Measurements from ENCODE around the gene BET1. TPM values are rescaled to one million over a fixed set of nuclear protein-coding genes. Genes with fewer than 3 reads are reported as not detected.

The BET1 gene
- total RNA-seq, 1 experiment from 2014 or later, result 21.4 TPM

DNA sequence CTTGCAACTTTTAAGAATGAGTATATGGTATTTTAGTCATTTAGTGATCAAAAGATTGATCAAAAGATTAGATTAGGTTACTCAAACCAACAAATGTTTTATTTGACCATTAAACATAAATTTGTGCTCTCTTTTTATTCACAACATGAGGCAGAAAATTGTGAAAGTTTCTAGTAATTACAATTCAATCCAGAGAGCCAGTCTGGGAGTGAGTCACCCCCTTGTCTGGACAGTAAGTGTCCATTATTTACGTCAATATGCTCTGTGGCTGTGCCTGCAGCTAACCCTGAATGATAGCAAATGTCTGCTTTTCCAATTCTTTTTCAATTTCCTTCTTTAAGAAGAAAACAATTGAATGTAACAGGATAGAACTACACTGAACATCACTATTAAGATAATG, 54.7 kb downstream of the BET1 start:
- TF ChIP-seq, protein P1, sequence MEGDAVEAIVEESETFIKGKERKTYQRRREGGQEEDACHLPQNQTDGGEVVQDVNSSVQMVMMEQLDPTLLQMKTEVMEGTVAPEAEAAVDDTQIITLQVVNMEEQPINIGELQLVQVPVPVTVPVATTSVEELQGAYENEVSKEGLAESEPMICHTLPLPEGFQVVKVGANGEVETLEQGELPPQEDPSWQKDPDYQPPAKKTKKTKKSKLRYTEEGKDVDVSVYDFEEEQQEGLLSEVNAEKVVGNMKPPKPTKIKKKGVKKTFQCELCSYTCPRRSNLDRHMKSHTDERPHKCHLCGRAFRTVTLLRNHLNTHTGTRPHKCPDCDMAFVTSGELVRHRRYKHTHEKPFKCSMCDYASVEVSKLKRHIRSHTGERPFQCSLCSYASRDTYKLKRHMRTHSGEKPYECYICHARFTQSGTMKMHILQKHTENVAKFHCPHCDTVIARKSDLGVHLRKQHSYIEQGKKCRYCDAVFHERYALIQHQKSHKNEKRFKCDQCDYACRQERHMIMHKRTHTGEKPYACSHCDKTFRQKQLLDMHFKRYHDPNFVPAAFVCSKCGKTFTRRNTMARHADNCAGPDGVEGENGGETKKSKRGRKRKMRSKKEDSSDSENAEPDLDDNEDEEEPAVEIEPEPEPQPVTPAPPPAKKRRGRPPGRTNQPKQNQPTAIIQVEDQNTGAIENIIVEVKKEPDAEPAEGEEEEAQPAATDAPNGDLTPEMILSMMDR (conservative IDR thresholded peaks at IDR 0.05), result no peak
- no CpG with 5 or more reads among the region's 1 CpG for WGBS (ENCODE audit: extremely low coverage, insufficient read length, low lambda C conversion rate)
- no peak overlapping the region for H2BK120ac ChIP-seq (ENCODE audit: low read depth, low read length, poor library complexity, severe bottlenecking)
- Mint-ChIP-seq H3K36me3 (ENCODE audit: insufficient read depth in 1 of 3, low read depth in 3 of 3) (no peaks in the 10 kb centered on the region), H3K9me3 (no peaks in the 10 kb centered on the region), H3K27me3 (ENCODE audit: low read depth) (no peaks in the 10 kb centered on the region; the same call in 1 of the 2 replicates), H3K4me3 (no peak overlapping the region), H3K27ac (no peak overlapping the region), H3K4me1 (no peaks in the 10 kb centered on the region)
- H2AFZ ChIP-seq (ENCODE audit: low read length), result no peak overlapping the region
- no peak overlapping the region for H3K18ac ChIP-seq (ENCODE audit: insufficient read length, low read depth, low read length)
- no peak overlapping the region for H2BK20ac ChIP-seq (ENCODE audit: low read depth, low read length, poor library complexity, severe bottlenecking)
- no peak overlapping the region for H2BK15ac ChIP-seq (ENCODE audit: low read depth, low read length)
- no peak for DNase-seq
- no peaks in the 10 kb centered on the region for H3K27me3 ChIP-seq (ENCODE audit: insufficient read depth, low read length)
- no peak overlapping the region for H4K5ac ChIP-seq (ENCODE audit: insufficient read length, low read depth, low read length)
- H3K4me2 ChIP-seq (ENCODE audit: insufficient read depth, insufficient read length, low read length), result no peak overlapping the region
- no peaks in the 10 kb centered on the region for H3K4me1 ChIP-seq (ENCODE audit: insufficient read depth, low read length)
- H2BK12ac ChIP-seq (ENCODE audit: insufficient read length, low read depth, low read length), result no peak overlapping the region
- H3K27ac ChIP-seq (ENCODE audit: insufficient read length, low read depth, low read length), result no peak overlapping the region
- H2BK5ac ChIP-seq (ENCODE audit: insufficient read length, low read length), result no peak overlapping the region
- H3K79me2 ChIP-seq (ENCODE audit: insufficient read depth, low read length), result no peaks in the 10 kb centered on the region
- H3K79me1 ChIP-seq (ENCODE audit: insufficient read depth, low read depth, low read length, poor library complexity, severe bottlenecking), result no peaks in the 10 kb centered on the region
- no peak overlapping the region for H2AK5ac ChIP-seq (ENCODE audit: insufficient read length, low read length)
- H4K20me1 ChIP-seq (ENCODE audit: control insufficient read depth, insufficient read depth, insufficient read length), result no peaks in the 10 kb centered on the region
- no peak overlapping the region for H4K91ac ChIP-seq (ENCODE audit: insufficient read length, low read depth, low read length)
- no peak overlapping the region for H3K14ac ChIP-seq (ENCODE audit: insufficient read depth, low read length)
- H3K4ac ChIP-seq (ENCODE audit: low read depth, low read length), result no peak overlapping the region
- H4K8ac ChIP-seq (replicated peaks; ENCODE audit: insufficient read length, low read depth, low read length), result no peak overlapping the region
- H3T11ph ChIP-seq (ENCODE audit: low read length), result no peak overlapping the region
- H3K23me2 ChIP-seq (ENCODE audit: insufficient read length, low read depth, low read length, poor library complexity, severe bottlenecking), result no peaks in the 10 kb centered on the region
- no peak overlapping the region for H3K56ac ChIP-seq (ENCODE audit: insufficient read length, low read depth, low read length)
- no peaks in the 10 kb centered on the region for H3K9me3 ChIP-seq (ENCODE audit: control insufficient read depth, low read depth, low read length)
- H3K23ac ChIP-seq (ENCODE audit: insufficient read length, low read depth, low read length), result no peak overlapping the region
- H3K9ac ChIP-seq (ENCODE audit: extremely low read depth, insufficient read length, low read length), result no peak overlapping the region

Data from H9 (cell line).